Ramos (cell line): Measurements from ENCODE around the gene ADGRG7.

Source experiments
- in situ Hi-C: fragments of 300-500 bp; cut with MboI; formaldehyde crosslinking; loops from one replicate; pipeline ENCODE4 v1.14.3; 2022; ENCODE audit warnings: low sequenced_read_pairs; ENCODE audit not compliant: unreplicated experiment

ADGRG7 gene

GRCh38 chr3:100695696-100696095 lies 86.3 kb downstream of the ADGRG7 start:
- in situ Hi-C loops, result no loop called here

GRCh38 chr3:100696161-100696560 lies 86.8 kb downstream of the ADGRG7 start:
- in situ Hi-C loops, result no loop called here

- in situ Hi-C loops, result no loop called here
These were observed 87.8 kb downstream of the ADGRG7 start for GRCh38 chr3:100697172-100697571.

GRCh38 chr3:100697723-100698285 lies 88.4 kb downstream of the ADGRG7 start:
- in situ Hi-C loops, result no loop called here

GRCh38 chr3:100698736-100699135 lies 89.3 kb downstream of the ADGRG7 start:
- in situ Hi-C loops, result no loop called here

GRCh38 chr3:100700708-100701107 lies 91.3 kb downstream of the ADGRG7 start:
- in situ Hi-C loops, result no loop called here

GRCh38 chr3:100702082-100702979 lies 92.9 kb downstream of the ADGRG7 start:
- in situ Hi-C loops, result no loop called here

GRCh38 chr3:100702980-100703345 lies 93.6 kb downstream of the ADGRG7 start:
- in situ Hi-C loops, result no loop called here

GRCh38 chr3:100703865-100704264 lies 94.5 kb downstream of the ADGRG7 start:
- in situ Hi-C loops, result no loop called here

GRCh38 chr3:100706365-100706764 lies 97.0 kb downstream of the ADGRG7 start:
- in situ Hi-C loops, result no loop called here

- in situ Hi-C loops, result no loop called here
These were observed 99.2 kb downstream of the ADGRG7 start for GRCh38 chr3:100708644-100708988.

- in situ Hi-C loops, result no loop called here
These were observed 99.8 kb downstream of the ADGRG7 start, which contains the start of gene TFG for GRCh38 chr3:100708989-100709841. TSS of gene TFG (plus strand) at chr3:100709494. CDS start at chr3:100713686, 4,192 bp downstream.

GRCh38 chr3:100709842-100710260 lies 100.5 kb downstream of the ADGRG7 start:
- in situ Hi-C loops, result no loop called here

- in situ Hi-C loops, result no loop called here
These were observed 101.0 kb downstream of the ADGRG7 start for GRCh38 chr3:100710261-100710968.

- in situ Hi-C loops, result no loop called here
These were observed 105.8 kb downstream of the ADGRG7 start for GRCh38 chr3:100715176-100715575.

GRCh38 chr3:100717063-100717462 lies 107.7 kb downstream of the ADGRG7 start:
- in situ Hi-C loops, result no loop called here

- in situ Hi-C loops, result no loop called here
These were observed 108.5 kb downstream of the ADGRG7 start for GRCh38 chr3:100717637-100718487.

GRCh38 chr3:100719136-100719535 lies 109.7 kb downstream of the ADGRG7 start:
- in situ Hi-C loops, result no loop called here

- in situ Hi-C loops, result no loop called here
These were observed 111.0 kb downstream of the ADGRG7 start for GRCh38 chr3:100720426-100720825.
